Right cardiac atrium (tissue), 5 donors: Measurements from ENCODE around the gene TFPI. TPM values are rescaled to one million over a fixed set of nuclear protein-coding genes. Genes with fewer than 3 reads are reported as not detected.

Source experiments
- ATAC-seq, 2 donors: fragments of 200-7000 bp; cut with Tn5 transposase; one replicate each; pipeline versions ENCODE4 v1.8.0 to v1.9.1; 2020; ENCODE audit warnings: moderate library complexity in 2 of 2, mild to moderate bottlenecking in 1 of 2
- DNase-seq, 3 donors: peaks; one replicate each; pipeline ENCODE4 v3.0.0-alpha.2; 2020
- H3K27ac ChIP-seq: one replicate; pipeline ENCODE4 v1.5.1; 2013; ENCODE audit warnings: mild to moderate bottlenecking, low read length, control low read depth, moderate library complexity
- H3K27me3 ChIP-seq: one replicate; pipeline ENCODE4 v1.6.1; 2013; ENCODE audit not compliant: control insufficient read depth, insufficient read depth
- H3K4me1 ChIP-seq: one replicate; pipeline ENCODE4 v1.6.1; 2013; ENCODE audit warnings: low read length; ENCODE audit not compliant: control insufficient read depth, insufficient read depth
- H3K4me3 ChIP-seq: one replicate; pipeline ENCODE4 v1.5.1; 2013; ENCODE audit warnings: low read length, control low read depth
- H3K9me3 ChIP-seq: one replicate; pipeline ENCODE4 v1.6.1; 2013; ENCODE audit warnings: low read length; ENCODE audit not compliant: control insufficient read depth
- WGBS: extraction: QIAGEN DNeasy Blood & Tissue Kit; methylation state at CpG from one replicate; pipeline ENCODE4 v1.1.7; 2013; 5-methylcytosine and 5-hydroxymethylcytosine counted together
- intact Hi-C, 4 donors: fragments of 100-400 bp; cut with DNase I; formaldehyde crosslinking; loops; one replicate each; pipeline versions ENCODE4 v1.11.0 to v1.14.0; 2022 to 2023
- polyA plus RNA-seq: library from polyadenylated mRNA; stranded (reverse); fragments of 200-250 nt; gene quantifications from one replicate; pipeline ENCODE4 v1.2.3, GENCODE V29; 2013
- total RNA-seq, 4 donors: library from RNA; stranded (reverse); fragmentation: NEBNext Ultra II Directional; extraction: Animal tissue kit (Norgen Biotek cat#: 25700); gene quantifications; one replicate each; pipeline ENCODE4 v1.2.1, GENCODE V29; 2021
- donor health status: healthy with polysubstance abuse.
- donor health status: DM: no; HTN: yes; CAD: no.
- donor health status: DM: no; HTN: no; CAD: no.
- donor health status: DM: no; HTN: yes; CAD: no; lungs with severe emphysema.
- donor health status: DM: yes; HTN: yes; CAD: no.

TFPI gene
- total and polyA plus RNA-seq, 5 donors: 27.1 to 62.7 (median 42.7) TPM

DNA sequence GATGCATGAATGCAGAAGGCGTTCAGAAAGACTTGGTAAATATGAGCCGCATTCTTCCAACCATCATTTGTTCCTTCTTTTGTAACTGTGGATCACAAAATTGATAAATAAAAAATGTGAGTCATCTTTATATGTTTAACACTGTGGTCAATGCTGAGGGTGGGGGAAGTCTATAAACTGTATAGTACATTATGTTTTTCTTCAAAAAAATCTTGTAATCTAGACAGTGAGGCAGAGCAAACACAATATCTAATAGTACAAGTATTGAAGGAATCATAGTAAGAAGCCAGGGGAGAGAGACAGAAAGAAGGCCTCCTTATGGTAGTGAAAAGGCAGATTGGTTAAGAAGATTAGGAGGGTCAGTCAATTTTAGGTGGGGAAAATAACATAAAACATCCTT lies 75.5 kb downstream of the TFPI start:
- no peak overlapping the region for H3K27ac ChIP-seq
- H3K4me1 ChIP-seq: no peaks in the 10 kb centered on the region
- H3K9me3 ChIP-seq: no peaks in the 10 kb centered on the region
- H3K27me3 ChIP-seq: no peaks in the 10 kb centered on the region
- no peak for DNase-seq
- 95% methylated on average over 2 of the region's 2 CpGs for WGBS
- no peak for ATAC-seq
- H3K4me3 ChIP-seq: no peak overlapping the region
- intact Hi-C loops: no loop called here

DNA sequence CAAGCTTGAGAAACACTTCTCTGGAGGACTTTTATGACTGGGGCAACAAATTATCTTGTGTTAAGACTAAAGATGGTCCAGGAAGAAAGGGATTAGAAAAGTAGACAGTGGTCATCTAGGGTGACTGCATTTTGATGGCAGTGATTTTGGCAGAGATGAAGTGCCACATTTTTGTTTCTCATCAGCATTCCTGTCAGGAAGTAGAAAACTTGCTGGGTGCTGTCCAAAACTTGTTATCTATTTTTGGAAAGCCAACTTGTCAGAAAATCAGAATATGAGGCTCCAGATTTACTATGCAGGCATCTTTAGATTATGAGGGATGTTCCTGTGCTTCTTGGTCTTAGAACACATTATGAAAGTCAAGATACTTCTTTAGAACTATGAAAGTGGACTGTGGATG lies 77.2 kb downstream of the TFPI start:
- DNase-seq (no peak), ATAC-seq (peak in 1 of 2 donors; percentile 13)
- intact Hi-C loops: no loop called here
- no peak overlapping the region for H3K27ac ChIP-seq
- H3K4me1 ChIP-seq: no peaks in the 10 kb centered on the region
- no peaks in the 10 kb centered on the region for H3K9me3 ChIP-seq
- no peaks in the 10 kb centered on the region for H3K27me3 ChIP-seq
- H3K4me3 ChIP-seq: no peak overlapping the region

DNA sequence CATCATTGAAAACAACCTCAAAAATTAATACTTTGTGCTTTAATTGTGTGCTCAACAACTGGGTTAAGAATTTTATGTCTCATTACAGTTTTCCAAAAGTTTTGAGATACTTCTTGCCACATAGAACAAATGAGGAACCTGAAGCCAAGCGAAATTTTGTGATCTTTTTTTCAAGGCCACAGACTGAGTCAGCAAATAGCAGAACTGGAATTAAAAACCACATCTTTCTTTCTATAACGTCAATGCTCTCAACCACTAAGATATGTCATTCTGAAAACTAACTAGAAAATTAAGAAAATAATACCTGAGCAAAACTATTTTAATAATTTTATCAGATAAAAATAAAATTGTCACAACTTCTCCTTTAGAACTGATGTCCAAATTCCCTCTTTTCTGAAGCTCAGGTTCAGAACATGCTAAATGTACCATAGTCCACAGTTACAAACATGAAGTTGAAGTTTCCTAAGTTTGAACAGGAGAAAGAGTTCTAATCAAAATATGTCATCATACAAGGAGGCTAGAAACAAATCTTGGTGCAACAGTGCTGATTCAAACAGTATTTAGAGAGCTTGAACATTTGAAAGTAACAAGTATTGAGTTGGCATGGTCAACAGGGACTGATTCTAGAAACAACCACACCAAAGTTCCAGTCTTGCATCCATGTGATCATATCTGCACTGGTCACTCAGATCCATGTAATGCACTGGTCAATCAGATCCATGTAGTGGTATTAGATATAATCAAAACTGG lies 78.6 kb downstream of the TFPI start:
- intact Hi-C loops: no loop called here
- ATAC-seq: no peak
- H3K27ac ChIP-seq: no peak overlapping the region

DNA sequence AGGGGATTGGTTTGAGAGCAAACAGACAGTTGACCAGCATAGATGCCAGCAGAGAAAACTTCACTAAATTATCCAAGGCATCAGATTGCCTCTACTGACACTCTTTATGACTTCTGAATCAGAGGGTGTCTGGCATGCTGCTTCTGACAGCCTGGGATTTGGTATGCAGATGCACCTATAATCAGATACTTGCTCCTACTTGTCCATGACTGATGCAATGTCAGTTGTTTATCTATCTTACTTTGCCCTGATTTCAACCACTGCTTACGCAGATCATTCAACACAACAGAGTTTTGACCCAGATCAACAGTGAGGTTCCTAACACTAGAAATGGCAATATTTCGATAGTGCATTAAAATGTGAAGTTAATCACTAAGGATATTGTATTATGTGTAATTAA lies 83.5 kb downstream of the TFPI start:
- no peaks in the 10 kb centered on the region for H3K9me3 ChIP-seq
- H3K27ac ChIP-seq: no peak overlapping the region
- DNase-seq: no peak
- ATAC-seq: no peak
- H3K4me3 ChIP-seq: no peak overlapping the region
- H3K4me1 ChIP-seq: no peaks in the 10 kb centered on the region
- intact Hi-C loops: no loop called here
- 94% methylated on average over 2 of the region's 2 CpGs for WGBS
- H3K27me3 ChIP-seq: no peaks in the 10 kb centered on the region

More for the DNA sequence above, 78.6 kb downstream of the TFPI start:
- WGBS: 83% methylated on average over 2 of the region's 2 CpGs
- Histone ChIP-seq H3K4me1 (no peaks in the 10 kb centered on the region), H3K27me3 (no peaks in the 10 kb centered on the region), H3K4me3 (no peak overlapping the region), H3K9me3 (no peaks in the 10 kb centered on the region)
- DNase-seq: no peak

DNA sequence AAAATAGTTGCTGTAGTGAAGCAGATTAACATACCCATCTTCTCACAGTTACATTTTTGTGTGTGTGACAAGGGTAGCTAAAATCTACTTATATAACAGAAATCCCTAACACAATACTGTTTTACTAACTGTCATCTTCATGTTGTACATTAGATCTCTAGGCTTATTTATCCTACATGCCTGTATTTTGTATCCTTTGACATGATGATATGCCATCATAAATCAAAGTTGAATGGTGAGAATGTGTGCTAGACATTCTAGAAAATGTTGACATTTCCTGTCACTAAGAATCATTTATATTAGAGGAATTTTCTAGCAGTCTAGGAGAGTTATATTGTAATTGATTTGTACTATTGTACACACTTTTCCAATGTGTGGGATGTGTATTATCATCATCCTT lies 84.7 kb downstream of the TFPI start:
- ATAC-seq (no peak), DNase-seq (no peak)
- H3K9me3 ChIP-seq: no peaks in the 10 kb centered on the region

DNA sequence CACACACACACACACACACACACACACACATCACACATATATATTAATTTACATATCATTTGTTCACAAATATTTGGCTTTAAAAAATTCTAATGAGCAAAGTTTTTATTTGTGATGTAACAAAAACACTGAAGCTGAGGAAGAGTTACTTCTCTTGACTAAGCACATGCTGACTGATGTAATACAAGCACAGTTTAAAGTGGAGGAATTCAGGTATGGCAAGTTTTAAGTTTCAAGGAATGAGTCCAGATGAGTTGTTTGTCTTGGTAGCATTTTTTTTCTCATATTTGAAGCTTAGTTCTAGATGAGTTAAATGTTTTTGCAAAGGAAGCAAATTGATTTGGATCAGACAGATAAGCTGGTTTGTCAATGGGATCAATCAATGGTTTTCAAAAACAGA lies 86.0 kb downstream of the TFPI start:
- no peaks in the 10 kb centered on the region for H3K27me3 ChIP-seq
- no peak overlapping the region for H3K4me3 ChIP-seq
- DNase-seq (no peak), ATAC-seq (no peak)
- no peaks in the 10 kb centered on the region for H3K4me1 ChIP-seq
- no peaks in the 10 kb centered on the region for H3K9me3 ChIP-seq
- intact Hi-C loops: no loop called here
- H3K27ac ChIP-seq: no peak overlapping the region

More for the DNA sequence above, 84.7 kb downstream of the TFPI start:
- no peak overlapping the region for H3K27ac ChIP-seq
- H3K4me3 ChIP-seq: no peak overlapping the region
- intact Hi-C loops: no loop called here
- no peaks in the 10 kb centered on the region for H3K4me1 ChIP-seq
- no peaks in the 10 kb centered on the region for H3K27me3 ChIP-seq

DNA sequence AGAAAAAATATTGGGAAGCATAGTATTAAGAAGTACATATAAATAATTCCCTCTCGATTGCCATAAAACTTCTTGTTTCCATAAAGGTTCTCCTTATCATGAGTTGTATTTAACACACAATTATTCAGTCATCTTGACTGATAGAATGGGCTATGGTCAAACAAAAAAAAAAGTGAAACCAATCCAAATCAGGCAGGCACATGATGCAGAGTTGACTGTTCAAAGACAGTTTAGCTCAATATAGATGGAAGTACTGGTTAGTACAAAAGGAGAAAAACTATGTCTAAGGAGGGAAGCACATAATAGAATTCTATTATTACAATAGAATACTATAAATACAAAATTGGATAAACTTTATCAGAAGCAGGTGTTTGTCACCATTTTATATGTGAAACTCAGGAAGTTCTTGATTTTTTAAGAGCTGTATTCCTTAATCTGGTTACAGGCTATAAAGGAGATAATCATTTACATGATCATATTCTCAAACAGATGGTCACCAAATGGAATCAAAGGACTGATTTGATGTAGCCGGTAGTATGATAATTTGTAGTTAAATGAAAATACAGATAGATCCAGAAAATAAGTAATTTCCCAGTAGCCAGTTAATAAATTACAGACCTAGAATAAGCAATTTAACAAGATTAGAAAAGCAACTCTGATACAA lies 88.0 kb downstream of the TFPI start:
- intact Hi-C loops: no loop called here
- Histone ChIP-seq H3K4me1 (no peaks in the 10 kb centered on the region), H3K4me3 (no peak overlapping the region), H3K27me3 (no peaks in the 10 kb centered on the region), H3K9me3 (no peaks in the 10 kb centered on the region), H3K27ac (no peak overlapping the region)
- ATAC-seq (no peak), DNase-seq (no peak)
- 83% methylated on average over 2 of the region's 2 CpGs for WGBS

DNA sequence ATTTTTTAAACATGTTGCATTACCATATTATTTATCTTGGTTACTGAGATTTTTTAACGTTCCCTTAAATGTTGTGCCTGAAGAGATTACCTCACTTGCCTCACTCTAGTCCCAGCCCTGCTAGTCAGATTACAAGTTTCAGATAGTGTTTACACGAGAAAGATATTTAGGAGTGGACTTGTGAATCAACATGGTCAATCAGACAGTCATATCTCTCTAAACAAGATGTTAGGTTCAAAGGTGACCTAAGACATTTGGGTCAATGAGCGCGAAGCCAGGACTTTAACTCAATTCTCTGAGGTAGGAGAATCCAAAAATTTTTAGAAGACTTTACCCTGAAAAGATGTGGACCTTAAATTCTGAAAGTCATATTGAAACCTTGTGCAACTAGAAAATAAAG lies 91.4 kb downstream of the TFPI start:
- H3K27ac ChIP-seq: no peak overlapping the region
- no peaks in the 10 kb centered on the region for H3K27me3 ChIP-seq
- no peak for DNase-seq
- no peaks in the 10 kb centered on the region for H3K9me3 ChIP-seq
- no peak for ATAC-seq
- intact Hi-C loops: no loop called here
- no peak overlapping the region for H3K4me3 ChIP-seq
- no peaks in the 10 kb centered on the region for H3K4me1 ChIP-seq
- 30% methylated on average over 4 of the region's 4 CpGs for WGBS

DNA sequence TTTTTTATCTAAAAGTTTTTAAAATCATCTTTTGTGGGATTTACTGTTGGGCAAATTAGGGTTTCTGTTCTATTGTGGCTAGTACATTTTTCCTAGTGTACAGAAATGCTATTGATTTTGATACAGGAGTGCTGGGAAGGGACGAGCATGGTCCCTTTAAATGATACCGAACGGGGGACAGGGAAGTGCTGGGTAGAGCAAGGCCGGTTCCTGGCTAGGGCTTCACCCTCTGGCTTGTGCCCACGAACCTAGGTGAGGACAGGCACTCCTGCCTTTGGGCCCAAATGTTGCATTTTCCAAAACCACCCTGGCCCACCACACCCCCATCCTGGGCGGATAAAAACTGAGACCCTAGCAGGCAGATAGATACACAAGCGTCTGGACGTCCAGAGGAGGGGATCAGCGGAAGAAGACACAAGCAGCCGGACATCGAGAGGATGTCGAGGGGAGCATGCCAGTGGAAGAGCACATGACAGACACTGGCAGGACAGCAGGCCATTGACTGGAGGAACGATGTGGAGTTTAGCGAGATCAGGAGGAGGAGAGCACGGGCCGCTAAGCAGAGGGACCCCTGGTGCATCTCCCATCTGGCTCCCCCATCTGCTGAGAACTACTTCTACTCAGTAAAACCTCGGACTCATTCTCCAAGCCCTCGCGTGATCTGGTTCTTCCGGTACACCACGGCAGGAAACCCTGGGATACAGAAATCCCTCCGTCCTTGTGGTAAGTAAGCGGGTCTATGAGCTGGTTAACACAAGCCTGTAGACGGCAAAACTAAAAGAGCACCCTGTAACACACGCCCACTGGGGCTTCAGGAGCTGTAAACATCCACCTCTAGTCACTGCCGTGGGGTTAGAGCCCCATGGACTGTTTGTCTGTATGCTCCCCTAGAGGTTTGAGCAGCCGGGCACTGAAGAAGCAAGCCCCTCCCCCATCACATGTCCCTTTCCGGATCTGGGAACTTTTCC lies 92.7 kb downstream of the TFPI start:
- no peaks in the 10 kb centered on the region for H3K4me1 ChIP-seq
- H3K4me3 ChIP-seq: peak overlapping the region; percentile 41
- no peaks in the 10 kb centered on the region for H3K9me3 ChIP-seq
- H3K27me3 ChIP-seq: no peaks in the 10 kb centered on the region
- 75% methylated on average over 28 of the region's 28 CpGs for WGBS
- H3K27ac ChIP-seq: peak overlapping the region; percentile 29
- intact Hi-C loops: no loop called here
- DNase-seq (peak; percentile 48 to 58 (median 57)), ATAC-seq (peak; percentile 83 to 91)

DNA sequence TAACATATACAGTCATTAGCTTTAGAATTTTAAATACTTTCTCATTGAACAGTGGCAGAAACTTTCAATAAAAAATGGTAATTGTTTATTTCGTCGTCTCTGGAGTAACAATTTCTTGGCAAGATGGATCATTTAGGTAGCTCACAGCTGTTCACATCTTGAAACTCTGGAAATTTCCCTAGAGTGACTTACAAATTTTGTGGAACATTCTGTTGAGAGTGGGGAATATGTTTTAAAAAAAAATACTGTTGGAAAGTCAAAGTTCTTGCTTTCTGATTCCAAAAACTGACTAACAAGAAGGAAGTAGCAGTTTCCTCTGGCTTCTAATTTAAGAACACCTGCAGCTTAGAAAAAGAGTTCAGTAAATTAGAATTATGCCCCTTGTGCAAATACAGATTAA lies 95.0 kb downstream of the TFPI start:
- H3K27me3 ChIP-seq: no peaks in the 10 kb centered on the region
- no peak overlapping the region for H3K27ac ChIP-seq
- 40% methylated on average over 2 of the region's 2 CpGs for WGBS
- intact Hi-C loops: loop anchor here in 3 of 4 donors (5.0 to 10.0 kb wide), 2 partner anchors 594 to 597 kb away; no protein-coding TSS in a partner anchor
- no peak overlapping the region for H3K4me3 ChIP-seq
- H3K9me3 ChIP-seq: no peaks in the 10 kb centered on the region
- H3K4me1 ChIP-seq: no peaks in the 10 kb centered on the region
- no peak for ATAC-seq
- no peak for DNase-seq
